Measurements from ENCODE around the gene HOXB6.

The HOXB6 gene

DNA sequence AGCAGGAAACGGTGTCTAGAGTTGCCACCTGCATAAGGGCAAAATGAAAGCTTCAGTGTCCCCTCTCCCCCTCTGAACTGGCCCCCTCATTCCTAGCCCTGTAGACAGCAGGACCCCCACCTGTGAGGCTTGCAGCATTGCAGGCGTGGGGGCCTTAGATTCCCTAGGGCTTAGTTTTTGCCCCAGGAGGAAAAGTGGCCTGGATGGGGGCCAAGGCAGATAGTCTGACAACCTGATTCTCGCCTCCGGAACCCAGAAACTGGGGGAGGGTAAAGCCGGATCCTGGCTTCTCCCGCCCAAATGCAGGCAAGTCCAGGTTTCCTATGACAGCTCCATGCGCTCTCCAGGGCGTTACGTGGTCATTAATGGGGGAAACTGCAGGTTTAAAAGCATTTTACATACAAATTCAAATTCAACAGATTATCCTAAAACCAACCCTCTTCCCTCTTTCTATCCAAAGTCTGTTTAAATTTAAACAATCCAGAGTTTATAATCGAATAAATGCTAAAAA lies 678 bp upstream of the HOXB6 start:
- Histone ChIP-seq H3K9me3 (ENCODE audit: low read length) (peaks cover 2% of the 10 kb centered on the region), H2AFZ (ENCODE audit: low read depth, low read length) (no peak overlapping the region), H3K4me1 (ENCODE audit: insufficient read depth, low read length) (no peaks in the 10 kb centered on the region), H3K27me3 (ENCODE audit: insufficient read depth, low read length) (peaks cover 95% of the 10 kb centered on the region), H3K36me3 (ENCODE audit: insufficient read depth, low read length) (no peaks in the 10 kb centered on the region), H3K4me3 (ENCODE audit: low read length) (no peak overlapping the region)

DNA sequence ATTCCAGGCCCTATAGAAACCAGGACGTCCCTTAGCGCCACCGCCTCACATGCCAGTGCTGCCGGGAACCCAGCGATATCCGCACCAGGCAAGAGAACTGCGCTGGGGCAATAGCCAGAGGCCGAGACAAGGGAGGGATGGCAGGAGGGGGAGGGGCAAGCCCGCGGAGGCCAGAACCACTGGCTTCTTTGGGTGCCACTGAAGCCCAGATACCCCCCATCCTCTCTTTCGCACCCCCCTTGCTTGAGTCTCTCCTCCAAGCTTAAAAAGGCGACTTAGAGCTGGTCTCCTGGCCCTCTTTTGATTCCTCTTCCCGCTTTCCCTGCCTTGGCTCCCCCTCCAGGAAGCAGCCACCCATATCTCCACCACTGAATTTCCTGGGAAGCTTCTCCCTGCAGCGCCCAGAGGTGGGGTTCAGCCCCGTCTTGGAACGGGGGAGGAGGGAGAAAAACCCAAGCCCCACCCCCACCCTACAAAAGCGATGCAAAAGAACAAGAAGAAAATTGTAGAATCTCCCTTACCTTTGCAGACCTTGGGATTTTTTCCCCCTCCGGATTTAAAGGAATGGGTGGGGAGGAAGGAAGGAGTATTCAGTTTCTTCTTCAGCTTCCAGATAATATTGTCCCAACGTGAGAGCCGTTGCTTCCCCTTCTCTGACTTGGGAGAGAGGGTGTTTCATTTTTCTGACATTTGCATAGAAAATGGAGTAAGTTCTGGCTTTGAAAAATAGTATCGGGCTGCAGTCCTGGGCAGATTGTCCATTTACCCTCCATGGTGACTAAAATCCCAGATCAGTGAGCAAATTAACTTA lies 622 bp downstream of the HOXB6 start:
- no peak overlapping the region for H3K4me3 ChIP-seq (ENCODE audit: low read length)
- no peaks in the 10 kb centered on the region for H3K36me3 ChIP-seq (ENCODE audit: insufficient read depth, low read length)
- H3K9me3 ChIP-seq (ENCODE audit: low read length) = peaks cover 2% of the 10 kb centered on the region
- no peaks in the 10 kb centered on the region for H3K4me1 ChIP-seq (ENCODE audit: insufficient read depth, low read length)
- H2AFZ ChIP-seq (ENCODE audit: low read depth, low read length) = no peak overlapping the region
- H3K27me3 ChIP-seq (ENCODE audit: insufficient read depth, low read length) = peaks cover 95% of the 10 kb centered on the region

DNA sequence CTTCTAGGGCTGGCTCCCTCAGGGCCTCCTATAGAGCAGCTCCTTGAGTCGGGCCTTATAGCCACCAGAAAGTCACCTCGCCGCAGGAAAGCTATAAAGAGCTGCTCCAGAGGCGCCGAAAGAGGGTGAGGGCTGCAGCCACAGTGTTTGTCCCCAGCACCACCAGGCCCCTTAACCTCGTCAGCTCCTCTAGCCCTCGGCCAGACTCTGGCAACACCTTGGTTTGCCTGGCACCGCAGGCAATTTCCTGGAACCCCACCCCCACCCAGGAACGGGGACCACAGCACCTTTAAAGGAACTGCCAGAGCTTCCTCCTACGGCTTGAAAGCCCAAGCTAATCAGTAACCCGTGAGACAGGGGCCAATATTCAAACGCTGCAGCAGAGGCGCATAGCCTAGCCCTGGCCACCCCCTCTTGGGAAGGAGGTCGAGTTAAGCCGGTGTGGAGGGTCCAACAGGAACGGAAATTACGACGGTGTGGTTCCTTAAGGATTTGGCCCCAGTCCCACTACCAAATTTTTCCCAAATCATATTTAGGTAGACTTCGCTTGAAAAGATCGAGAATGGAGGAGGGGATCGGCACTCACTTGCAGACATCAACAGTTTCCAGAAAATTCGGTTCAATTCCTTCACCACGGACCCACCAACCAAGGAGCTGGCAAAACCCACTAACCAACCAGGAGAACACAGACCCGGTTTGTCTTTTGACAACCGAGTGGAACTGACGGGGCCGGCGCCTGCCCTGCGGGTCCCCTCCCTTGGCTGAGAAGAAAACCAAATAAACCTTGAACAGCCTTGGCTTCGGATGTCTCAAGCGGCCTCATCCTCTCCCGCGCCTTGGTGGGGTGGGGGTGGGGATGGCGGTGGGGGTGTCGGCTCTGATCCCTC lies 3.0 kb downstream of the HOXB6 start:
- H2AFZ ChIP-seq (ENCODE audit: low read depth, low read length) = no peak overlapping the region
- H3K36me3 ChIP-seq (ENCODE audit: insufficient read depth, low read length) = no peaks in the 10 kb centered on the region
- no peak overlapping the region for H3K4me3 ChIP-seq (ENCODE audit: low read length)
- H3K9me3 ChIP-seq (ENCODE audit: low read length) = peaks cover 2% of the 10 kb centered on the region
- no peaks in the 10 kb centered on the region for H3K4me1 ChIP-seq (ENCODE audit: insufficient read depth, low read length)
- peaks cover 98% of the 10 kb centered on the region for H3K27me3 ChIP-seq (ENCODE audit: insufficient read depth, low read length)

DNA sequence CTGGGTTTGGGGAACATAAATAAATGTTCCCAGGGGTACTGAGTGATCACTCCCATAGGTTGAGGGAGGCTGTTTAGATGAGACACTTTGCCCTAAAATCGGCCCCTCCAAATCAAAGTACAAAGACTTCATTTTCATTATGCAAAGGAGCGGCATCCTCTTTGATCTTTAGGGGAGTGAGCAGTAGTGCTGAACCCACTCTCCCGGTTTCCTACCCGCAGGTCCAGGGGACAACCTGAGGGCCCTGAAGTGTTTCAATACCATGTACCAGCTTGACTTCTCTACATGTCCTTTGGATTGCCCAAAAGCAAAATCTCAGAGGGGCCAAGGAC lies 3.6 kb downstream of the HOXB6 start:
- H3K36me3 ChIP-seq (ENCODE audit: insufficient read depth, low read length) = no peaks in the 10 kb centered on the region
- H3K27me3 ChIP-seq (ENCODE audit: insufficient read depth, low read length) = peaks cover 98% of the 10 kb centered on the region
- peaks cover 2% of the 10 kb centered on the region for H3K9me3 ChIP-seq (ENCODE audit: low read length)
- no peak overlapping the region for H3K4me3 ChIP-seq (ENCODE audit: low read length)
- no peak overlapping the region for H2AFZ ChIP-seq (ENCODE audit: low read depth, low read length)
- no peaks in the 10 kb centered on the region for H3K4me1 ChIP-seq (ENCODE audit: insufficient read depth, low read length)

DNA sequence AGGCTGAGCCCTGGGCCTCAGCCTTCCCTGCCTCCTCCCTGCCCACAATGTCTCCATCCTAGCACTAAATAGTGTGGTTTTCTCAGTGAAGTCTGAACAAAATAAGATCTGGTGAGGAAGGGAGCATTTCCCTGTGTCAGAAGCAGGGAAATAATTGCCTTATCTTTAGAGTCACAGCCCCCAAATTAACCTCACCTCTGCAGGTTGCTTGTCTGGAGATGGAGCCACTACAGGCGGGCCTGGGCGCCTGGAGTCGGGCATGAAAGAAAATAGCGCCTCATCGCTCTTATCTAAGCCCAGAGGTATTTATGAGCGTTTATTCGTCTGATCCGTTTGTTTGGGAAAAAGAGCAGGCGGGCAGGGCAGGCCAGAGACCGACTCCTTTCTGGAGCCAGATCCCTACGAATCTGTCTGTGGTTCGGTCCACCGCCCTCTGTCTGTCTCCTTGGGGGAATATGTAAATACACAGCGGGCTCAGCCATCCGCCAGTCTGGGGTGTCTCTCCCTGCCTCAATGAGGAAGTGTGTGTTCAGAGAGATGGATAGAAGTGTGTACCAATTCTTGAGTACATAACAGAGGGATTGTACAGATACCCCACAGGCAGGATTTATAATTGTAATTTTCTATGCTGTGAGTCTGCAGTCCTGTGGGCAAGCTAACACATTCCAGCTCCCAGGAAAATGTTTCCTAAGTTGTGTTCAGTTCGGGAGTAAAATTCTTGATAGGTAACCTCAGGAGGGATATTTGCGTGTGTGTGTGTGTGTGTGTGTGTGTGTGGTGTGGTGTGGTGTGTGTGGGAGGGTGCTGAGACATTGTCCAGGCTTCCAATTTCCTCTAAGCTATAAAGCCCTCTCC lies 4.3 kb downstream of the HOXB6 start:
- Histone ChIP-seq H2AFZ (ENCODE audit: low read depth, low read length) (no peak overlapping the region), H3K27me3 (ENCODE audit: insufficient read depth, low read length) (peaks cover 97% of the 10 kb centered on the region), H3K9me3 (ENCODE audit: low read length) (peaks cover 2% of the 10 kb centered on the region), H3K4me1 (ENCODE audit: insufficient read depth, low read length) (no peaks in the 10 kb centered on the region), H3K4me3 (ENCODE audit: low read length) (no peak overlapping the region), H3K36me3 (ENCODE audit: insufficient read depth, low read length) (no peaks in the 10 kb centered on the region)

DNA sequence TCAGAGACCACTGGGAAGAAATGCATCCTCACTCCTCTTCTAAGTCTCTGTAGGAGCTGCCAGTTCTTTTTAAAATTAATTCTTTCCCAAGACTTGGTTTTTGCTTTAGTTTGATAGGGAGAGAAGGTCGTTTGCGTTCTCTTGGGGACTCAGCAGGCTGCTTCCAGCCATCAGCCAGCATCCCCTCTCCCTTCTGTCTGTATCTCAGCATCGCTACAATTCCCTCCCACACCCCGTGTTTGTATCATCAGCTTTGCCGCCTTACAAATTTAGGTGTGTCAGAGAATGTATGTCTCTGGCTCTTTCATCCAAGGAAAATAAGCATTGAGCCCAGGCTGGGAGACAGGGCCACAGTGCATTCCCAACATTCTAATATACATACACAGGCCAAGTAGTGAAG lies 5.4 kb downstream of the HOXB6 start:
- no peak overlapping the region for H3K4me3 ChIP-seq (ENCODE audit: low read length)
- no peaks in the 10 kb centered on the region for H3K36me3 ChIP-seq (ENCODE audit: insufficient read depth, low read length)
- H2AFZ ChIP-seq (ENCODE audit: low read depth, low read length) = no peak overlapping the region
- H3K9me3 ChIP-seq (ENCODE audit: low read length) = peaks cover 2% of the 10 kb centered on the region
- H3K27me3 ChIP-seq (ENCODE audit: insufficient read depth, low read length) = peaks cover 97% of the 10 kb centered on the region
- H3K4me1 ChIP-seq (ENCODE audit: insufficient read depth, low read length) = no peaks in the 10 kb centered on the region

DNA sequence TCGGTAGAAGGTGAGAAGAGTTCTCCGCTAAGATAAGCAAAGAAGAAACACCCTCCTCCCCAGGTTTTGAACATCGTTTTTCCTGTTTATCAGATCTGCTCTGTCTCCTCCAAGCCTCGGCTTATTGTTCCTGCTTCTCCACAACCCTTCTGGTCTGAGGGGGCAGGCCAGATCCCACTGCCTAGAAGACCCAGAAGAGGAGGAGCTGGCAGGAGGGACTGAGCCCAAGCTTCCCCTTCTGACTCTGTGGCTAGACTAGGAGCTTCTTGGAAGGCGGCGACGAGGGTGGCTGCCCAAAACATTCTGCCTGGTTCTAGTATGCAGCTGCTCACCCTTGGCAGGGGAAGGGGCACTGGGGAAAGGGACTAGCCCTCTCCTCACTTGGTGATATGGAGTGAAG lies 6.0 kb downstream of the HOXB6 start:
- Histone ChIP-seq H3K36me3 (ENCODE audit: insufficient read depth, low read length) (no peaks in the 10 kb centered on the region), H3K4me1 (ENCODE audit: insufficient read depth, low read length) (no peaks in the 10 kb centered on the region), H3K9me3 (ENCODE audit: low read length) (peaks cover 2% of the 10 kb centered on the region), H3K27me3 (ENCODE audit: insufficient read depth, low read length) (peaks cover 97% of the 10 kb centered on the region), H3K4me3 (ENCODE audit: low read length) (no peak overlapping the region), H2AFZ (ENCODE audit: low read depth, low read length) (no peak overlapping the region)

DNA sequence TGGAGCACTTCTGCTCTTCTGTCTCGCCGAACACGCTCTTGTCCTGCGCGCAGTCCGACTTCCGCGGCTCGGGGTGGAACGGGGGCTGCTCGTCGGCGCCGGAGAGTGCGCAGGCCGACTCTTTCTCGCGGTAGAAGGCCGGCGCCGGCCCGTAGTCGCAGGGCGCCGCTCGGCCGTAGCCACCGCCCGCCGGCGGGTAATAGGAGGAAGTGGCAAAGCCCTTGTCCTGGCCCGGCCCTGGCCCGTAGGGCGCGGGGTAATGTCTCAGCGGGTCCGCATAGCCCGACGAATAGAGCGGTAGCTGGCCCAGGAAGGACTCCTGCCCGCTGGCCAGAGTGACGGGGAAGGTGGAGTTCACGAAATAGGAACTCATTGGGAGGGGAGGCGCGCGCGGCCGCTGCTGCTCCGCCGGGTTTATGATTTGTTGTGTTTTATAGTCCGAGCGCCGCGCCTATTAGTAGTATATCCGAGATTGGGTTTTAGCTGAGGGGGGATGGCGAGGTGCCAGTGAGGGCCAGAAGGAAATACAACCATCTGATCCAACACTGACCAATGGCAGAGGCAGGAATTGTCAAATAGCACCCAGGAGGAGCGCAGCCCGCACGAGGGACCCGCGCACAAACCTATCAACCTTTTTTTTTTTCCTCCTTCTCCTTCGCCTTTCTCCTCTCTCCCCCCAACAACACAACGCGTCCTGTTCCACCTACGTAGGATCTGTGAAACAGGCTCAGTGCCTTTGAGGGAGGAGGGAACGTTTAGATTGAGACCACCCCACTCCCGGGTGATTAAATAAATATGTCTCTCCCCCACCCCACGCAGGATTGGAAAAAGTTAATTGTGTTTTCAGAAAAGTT lies 6.8 kb downstream of the HOXB6 start:
- no peak overlapping the region for H3K4me3 ChIP-seq (ENCODE audit: low read length)
- no peaks in the 10 kb centered on the region for H3K36me3 ChIP-seq (ENCODE audit: insufficient read depth, low read length)
- no peaks in the 10 kb centered on the region for H3K9me3 ChIP-seq (ENCODE audit: low read length)
- no peak overlapping the region for H2AFZ ChIP-seq (ENCODE audit: low read depth, low read length)
- peaks cover 97% of the 10 kb centered on the region for H3K27me3 ChIP-seq (ENCODE audit: insufficient read depth, low read length)
- no peaks in the 10 kb centered on the region for H3K4me1 ChIP-seq (ENCODE audit: insufficient read depth, low read length)

DNA sequence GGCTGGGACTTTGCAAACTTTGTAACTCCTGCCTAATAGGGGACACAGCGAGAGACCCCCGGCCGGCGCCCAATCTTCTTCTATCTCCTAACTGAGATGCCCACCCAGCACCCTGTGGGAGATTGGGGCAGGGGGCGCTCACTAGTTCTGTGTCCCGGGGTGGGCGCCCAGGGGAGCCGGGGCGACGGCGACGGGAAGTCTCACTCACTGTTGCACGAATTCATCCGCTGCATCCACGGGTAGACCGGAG lies 7.3 kb downstream of the HOXB6 start:
- H3K4me1 ChIP-seq (ENCODE audit: insufficient read depth, low read length) = no peaks in the 10 kb centered on the region
- H3K4me3 ChIP-seq (ENCODE audit: low read length) = no peak overlapping the region
- H3K9me3 ChIP-seq (ENCODE audit: low read length) = no peaks in the 10 kb centered on the region
- H2AFZ ChIP-seq (ENCODE audit: low read depth, low read length) = no peak overlapping the region
- H3K27me3 ChIP-seq (ENCODE audit: insufficient read depth, low read length) = peaks cover 98% of the 10 kb centered on the region
- H3K36me3 ChIP-seq (ENCODE audit: insufficient read depth, low read length) = no peaks in the 10 kb centered on the region

DNA sequence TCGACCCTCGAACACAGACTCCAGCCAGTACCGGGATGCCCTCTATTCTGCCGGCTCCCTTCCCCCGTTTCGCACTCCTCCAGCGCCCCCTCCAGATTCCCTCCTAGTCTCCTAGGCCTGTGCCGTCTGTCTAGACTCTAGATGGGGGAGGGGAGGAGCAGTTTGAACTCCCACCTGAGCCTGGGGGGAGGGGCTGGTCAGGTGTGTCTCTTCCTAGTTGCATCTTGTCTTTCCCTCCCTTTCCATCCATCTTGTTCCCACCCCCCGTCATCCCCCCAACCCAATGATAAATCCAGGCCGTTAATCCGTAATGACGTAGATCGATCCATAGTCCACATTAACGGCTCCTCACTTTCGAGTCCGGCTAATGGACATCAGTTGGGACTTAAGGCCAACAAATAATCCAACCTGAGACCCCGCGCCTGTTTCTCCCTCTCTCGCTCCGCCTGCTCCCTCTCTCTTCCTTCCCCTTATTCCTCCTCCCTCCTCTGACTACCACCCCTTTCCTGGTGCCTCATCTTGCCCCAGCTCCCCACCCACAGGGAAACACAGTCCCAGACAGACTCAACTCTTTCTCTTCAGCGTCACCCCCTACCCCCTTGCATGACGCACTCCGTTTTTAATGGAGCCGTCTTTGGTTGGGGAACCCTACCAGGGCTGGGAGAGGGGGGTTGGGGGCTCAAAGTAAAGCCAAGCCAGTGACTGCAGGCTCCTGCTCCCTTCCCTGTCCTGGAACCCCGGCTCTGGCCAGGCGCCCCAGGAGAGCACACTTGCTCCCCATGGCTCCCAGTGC lies 7.9 kb downstream of the HOXB6 start:
- Histone ChIP-seq H2AFZ (ENCODE audit: low read depth, low read length) (no peak overlapping the region), H3K27me3 (ENCODE audit: insufficient read depth, low read length) (peaks cover 99% of the 10 kb centered on the region), H3K9me3 (ENCODE audit: low read length) (no peaks in the 10 kb centered on the region), H3K4me3 (ENCODE audit: low read length) (no peak overlapping the region), H3K36me3 (ENCODE audit: insufficient read depth, low read length) (no peaks in the 10 kb centered on the region), H3K4me1 (ENCODE audit: insufficient read depth, low read length) (no peaks in the 10 kb centered on the region)

DNA sequence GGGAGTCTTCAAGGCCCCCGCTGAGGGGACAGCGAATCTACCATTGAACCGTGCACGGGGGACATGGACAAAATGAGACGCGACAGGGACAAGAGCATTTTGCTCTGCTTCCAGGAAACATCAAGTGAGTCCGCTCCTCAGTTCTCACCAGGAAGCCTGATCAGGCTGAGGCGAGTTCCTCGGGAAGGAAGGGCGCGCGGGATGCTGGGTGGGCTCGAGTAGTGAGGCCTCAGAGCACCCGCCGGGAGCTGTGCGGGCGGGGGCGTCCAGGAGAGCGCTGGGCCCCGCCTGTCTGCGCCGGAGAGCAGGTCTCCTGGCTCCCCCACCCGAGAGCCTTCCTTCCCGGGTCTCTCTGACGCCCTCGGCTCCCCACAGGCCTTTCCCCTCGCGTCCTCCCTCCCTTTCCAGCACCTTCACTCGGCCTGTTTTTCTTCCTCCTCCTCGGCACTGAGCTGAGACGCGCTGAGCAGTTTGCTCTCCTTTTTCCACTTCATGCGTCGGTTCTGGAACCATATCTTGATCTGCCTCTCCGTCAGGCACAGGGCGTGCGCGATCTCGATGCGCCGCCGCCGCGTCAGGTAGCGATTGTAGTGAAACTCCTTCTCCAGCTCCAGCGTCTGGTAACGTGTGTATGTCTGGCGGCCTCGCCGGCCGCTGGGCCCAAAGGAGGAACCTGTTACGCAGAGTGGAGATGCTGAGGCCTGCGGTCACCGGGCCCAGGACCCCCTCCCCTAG lies 8.6 kb downstream of the HOXB6 start:
- H3K4me1 ChIP-seq (ENCODE audit: insufficient read depth, low read length) = no peaks in the 10 kb centered on the region
- H3K4me3 ChIP-seq (ENCODE audit: low read length) = no peak overlapping the region
- H3K36me3 ChIP-seq (ENCODE audit: insufficient read depth, low read length) = no peaks in the 10 kb centered on the region
- H3K27me3 ChIP-seq (ENCODE audit: insufficient read depth, low read length) = peaks cover 99% of the 10 kb centered on the region
- no peak overlapping the region for H2AFZ ChIP-seq (ENCODE audit: low read depth, low read length)
- H3K9me3 ChIP-seq (ENCODE audit: low read length) = no peaks in the 10 kb centered on the region
